Measurements from ENCODE around the gene SPOCK3. TPM values are rescaled to one million over a fixed set of nuclear protein-coding genes. Genes with fewer than 3 reads are reported as not detected.

SPOCK3 gene
- total RNA-seq, 4 donors from 2014 or later: not detected

GRCh38 chr4:166838975-166839614 lies 395.2 kb downstream of the SPOCK3 start:
- Histone ChIP-seq H3K4me3 (no peak overlapping the region), H3K4me1 (no peaks in the 10 kb centered on the region), H3K36me3 (no peaks in the 10 kb centered on the region), H3K9me3 (peaks cover 0 to 8% (median 8%) of the 10 kb centered on the region in 3 donors), H3K27me3 (no peaks in the 10 kb centered on the region), H3K27ac (no peak overlapping the region)
- DNase-seq: no peak
- WGBS, 2 donors: 75 to 100% methylated on average over 1 of the region's 1 CpG
- intact Hi-C loops (cut with DNase I): no loop called here
- TF ChIP-seq POLR2A (IDR thresholded peaks at IDR 0.05): no peak
- no peak for TF ChIP-seq CTCF (IDR thresholded peaks at IDR 0.05)

- intact Hi-C loops (cut with DNase I): no loop called here
- H3K9me3 ChIP-seq: no peaks in the 10 kb centered on the region
- H3K36me3 ChIP-seq: no peaks in the 10 kb centered on the region
- H3K27ac ChIP-seq: no peak overlapping the region
- no peaks in the 10 kb centered on the region for H3K27me3 ChIP-seq
- no peak for DNase-seq
- TF ChIP-seq CTCF (IDR thresholded peaks at IDR 0.05) (no peak), POLR2A (IDR thresholded peaks at IDR 0.05) (no peak)
- H3K4me3 ChIP-seq: no peak overlapping the region
- no peaks in the 10 kb centered on the region for H3K4me1 ChIP-seq
- 89 to 93% methylated on average over 1 of the region's 1 CpG for WGBS, 2 donors
Measured at GRCh38 chr4:166836865-166837264, 397.4 kb downstream of the SPOCK3 start.

- no peaks in the 10 kb centered on the region for H3K9me3 ChIP-seq
- no peaks in the 10 kb centered on the region for H3K4me1 ChIP-seq
- intact Hi-C loops (cut with DNase I): no loop called here
- H3K27me3 ChIP-seq: no peaks in the 10 kb centered on the region
- 67 to 71% methylated on average over 1 of the region's 1 CpG for WGBS, 2 donors
- H3K36me3 ChIP-seq: no peaks in the 10 kb centered on the region
- no peak for DNase-seq
- H3K27ac ChIP-seq: no peak overlapping the region
- no peak overlapping the region for H3K4me3 ChIP-seq
- TF ChIP-seq CTCF (IDR thresholded peaks at IDR 0.05) (no peak), POLR2A (IDR thresholded peaks at IDR 0.05) (no peak)
Measured at GRCh38 chr4:166827629-166828028, 406.7 kb downstream of the SPOCK3 start.

- Histone ChIP-seq H3K4me3 (no peak overlapping the region), H3K27ac (no peak overlapping the region), H3K9me3 (no peaks in the 10 kb centered on the region), H3K36me3 (no peaks in the 10 kb centered on the region), H3K27me3 (no peaks in the 10 kb centered on the region), H3K4me1 (no peaks in the 10 kb centered on the region)
- intact Hi-C loops (cut with DNase I): no loop called here
- WGBS, 2 donors: 10 to 25% methylated on average over 1 of the region's 1 CpG
- TF ChIP-seq POLR2A (IDR thresholded peaks at IDR 0.05): no peak
- TF ChIP-seq CTCF (IDR thresholded peaks at IDR 0.05): no peak
- DNase-seq: no peak
Measured at GRCh38 chr4:166827167-166827566, 407.1 kb downstream of the SPOCK3 start.

- TF ChIP-seq POLR2A (IDR thresholded peaks at IDR 0.05): no peak
- no peak for TF ChIP-seq CTCF (IDR thresholded peaks at IDR 0.05)
- no peak overlapping the region for H3K4me3 ChIP-seq
- no peaks in the 10 kb centered on the region for H3K36me3 ChIP-seq
- no peak for DNase-seq
- H3K27me3 ChIP-seq: no peaks in the 10 kb centered on the region
- H3K27ac ChIP-seq: no peak overlapping the region
- intact Hi-C loops (cut with DNase I): no loop called here
- no peaks in the 10 kb centered on the region for H3K4me1 ChIP-seq
- H3K9me3 ChIP-seq: no peaks in the 10 kb centered on the region
- 39 to 59% methylated on average over 3 of the region's 3 CpGs for WGBS, 2 donors
Measured at GRCh38 chr4:166823848-166824247, 410.4 kb downstream of the SPOCK3 start.
